NCI-H2107 treated with DMSO at 0.1 percent for 48 hours (cell line): ENCODE data around the gene CEACAM5.
"Not testable (repeated sequence)": the region's sequence is repeated elsewhere in the genome, so short reads cannot be mapped to it uniquely, and the experiment has no call there.

Source experiments
- DNase-seq: peaks from one replicate; lab custom pipeline; 2025; ENCODE audit not compliant: unreplicated experiment; lab: John Stamatoyannopoulos, UW

CEACAM5 gene

GRCh38 chr19:41700381-41701195 is 7.8 kb upstream of the CEACAM5 start:
- no peak for DNase-seq

DNA sequence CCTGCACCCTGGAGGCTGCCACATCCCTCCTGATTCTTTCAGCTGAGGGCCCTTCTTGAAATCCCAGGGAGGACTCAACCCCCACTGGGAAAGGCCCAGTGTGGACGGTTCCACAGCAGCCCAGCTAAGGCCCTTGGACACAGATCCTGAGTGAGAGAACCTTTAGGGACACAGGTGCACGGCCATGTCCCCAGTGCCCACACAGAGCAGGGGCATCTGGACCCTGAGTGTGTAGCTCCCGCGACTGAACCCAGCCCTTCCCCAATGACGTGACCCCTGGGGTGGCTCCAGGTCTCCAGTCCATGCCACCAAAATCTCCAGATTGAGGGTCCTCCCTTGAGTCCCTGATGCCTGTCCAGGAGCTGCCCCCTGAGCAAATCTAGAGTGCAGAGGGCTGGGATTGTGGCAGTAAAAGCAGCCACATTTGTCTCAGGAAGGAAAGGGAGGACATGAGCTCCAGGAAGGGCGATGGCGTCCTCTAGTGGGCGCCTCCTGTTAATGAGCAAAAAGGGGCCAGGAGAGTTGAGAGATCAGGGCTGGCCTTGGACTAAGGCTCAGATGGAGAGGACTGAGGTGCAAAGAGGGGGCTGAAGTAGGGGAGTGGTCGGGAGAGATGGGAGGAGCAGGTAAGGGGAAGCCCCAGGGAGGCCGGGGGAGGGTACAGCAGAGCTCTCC is 6.9 kb upstream of the CEACAM5 start:
- peak; percentile 4 for DNase-seq

GRCh38 chr19:41702171-41702651 is 6.2 kb upstream of the CEACAM5 start:
- DNase-seq, result no peak

DNA sequence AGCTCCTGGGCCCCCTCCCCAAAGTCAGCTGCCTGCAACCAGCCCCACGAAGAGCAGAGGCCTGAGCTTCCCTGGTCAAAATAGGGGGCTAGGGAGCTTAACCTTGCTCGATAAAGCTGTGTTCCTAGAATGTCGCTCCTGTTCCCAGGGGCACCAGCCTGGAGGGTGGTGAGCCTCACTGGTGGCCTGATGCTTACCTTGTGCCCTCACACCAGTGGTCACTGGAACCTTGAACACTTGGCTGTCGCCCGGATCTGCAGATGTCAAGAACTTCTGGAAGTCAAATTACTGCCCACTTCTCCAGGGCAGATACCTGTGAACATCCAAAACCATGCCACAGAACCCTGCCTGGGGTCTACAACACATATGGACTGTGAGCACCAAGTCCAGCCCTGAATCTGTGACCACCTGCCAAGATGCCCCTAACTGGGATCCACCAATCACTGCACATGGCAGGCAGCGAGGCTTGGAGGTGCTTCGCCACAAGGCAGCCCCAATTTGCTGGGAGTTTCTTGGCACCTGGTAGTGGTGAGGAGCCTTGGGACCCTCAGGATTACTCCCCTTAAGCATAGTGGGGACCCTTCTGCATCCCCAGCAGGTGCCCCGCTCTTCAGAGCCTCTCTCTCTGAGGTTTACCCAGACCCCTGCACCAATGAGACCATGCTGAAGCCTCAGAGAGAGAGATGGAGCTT is 4.7 kb upstream of the CEACAM5 start:
- DNase-seq, result no peak

DNA sequence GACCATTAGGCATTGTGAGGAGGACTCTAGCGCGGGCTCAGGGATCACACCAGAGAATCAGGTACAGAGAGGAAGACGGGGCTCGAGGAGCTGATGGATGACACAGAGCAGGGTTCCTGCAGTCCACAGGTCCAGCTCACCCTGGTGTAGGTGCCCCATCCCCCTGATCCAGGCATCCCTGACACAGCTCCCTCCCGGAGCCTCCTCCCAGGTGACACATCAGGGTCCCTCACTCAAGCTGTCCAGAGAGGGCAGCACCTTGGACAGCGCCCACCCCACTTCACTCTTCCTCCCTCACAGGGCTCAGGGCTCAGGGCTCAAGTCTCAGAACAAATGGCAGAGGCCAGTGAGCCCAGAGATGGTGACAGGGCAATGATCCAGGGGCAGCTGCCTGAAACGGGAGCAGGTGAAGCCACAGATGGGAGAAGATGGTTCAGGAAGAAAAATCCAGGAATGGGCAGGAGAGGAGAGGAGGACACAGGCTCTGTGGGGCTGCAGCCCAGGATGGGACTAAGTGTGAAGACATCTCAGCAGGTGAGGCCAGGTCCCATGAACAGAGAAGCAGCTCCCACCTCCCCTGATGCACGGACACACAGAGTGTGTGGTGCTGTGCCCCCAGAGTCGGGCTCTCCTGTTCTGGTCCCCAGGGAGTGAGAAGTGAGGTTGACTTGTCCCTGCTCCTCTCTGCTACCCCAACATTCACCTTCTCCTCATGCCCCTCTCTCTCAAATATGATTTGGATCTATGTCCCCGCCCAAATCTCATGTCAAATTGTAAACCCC is 2.8 kb upstream of the CEACAM5 start:
- no peak for DNase-seq

DNA sequence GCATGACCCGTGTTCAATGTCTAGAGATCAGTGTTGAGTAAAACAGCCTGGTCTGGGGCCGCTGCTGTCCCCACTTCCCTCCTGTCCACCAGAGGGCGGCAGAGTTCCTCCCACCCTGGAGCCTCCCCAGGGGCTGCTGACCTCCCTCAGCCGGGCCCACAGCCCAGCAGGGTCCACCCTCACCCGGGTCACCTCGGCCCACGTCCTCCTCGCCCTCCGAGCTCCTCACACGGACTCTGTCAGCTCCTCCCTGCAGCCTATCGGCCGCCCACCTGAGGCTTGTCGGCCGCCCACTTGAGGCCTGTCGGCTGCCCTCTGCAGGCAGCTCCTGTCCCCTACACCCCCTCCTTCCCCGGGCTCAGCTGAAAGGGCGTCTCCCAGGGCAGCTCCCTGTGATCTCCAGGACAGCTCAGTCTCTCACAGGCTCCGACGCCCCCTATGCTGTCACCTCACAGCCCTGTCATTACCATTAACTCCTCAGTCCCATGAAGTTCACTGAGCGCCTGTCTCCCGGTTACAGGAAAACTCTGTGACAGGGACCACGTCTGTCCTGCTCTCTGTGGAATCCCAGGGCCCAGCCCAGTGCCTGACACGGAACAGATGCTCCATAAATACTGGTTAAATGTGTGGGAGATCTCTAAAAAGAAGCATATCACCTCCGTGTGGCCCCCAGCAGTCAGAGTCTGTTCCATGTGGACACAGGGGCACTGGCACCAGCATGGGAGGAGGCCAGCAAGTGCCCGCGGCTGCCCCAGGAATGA is 1.5 kb upstream of the CEACAM5 start:
- DNase-seq, result peak; percentile 52

- no peak for DNase-seq
Measured at GRCh38 chr19:41707502-41707812, 969 bp upstream of the CEACAM5 start.

DNA sequence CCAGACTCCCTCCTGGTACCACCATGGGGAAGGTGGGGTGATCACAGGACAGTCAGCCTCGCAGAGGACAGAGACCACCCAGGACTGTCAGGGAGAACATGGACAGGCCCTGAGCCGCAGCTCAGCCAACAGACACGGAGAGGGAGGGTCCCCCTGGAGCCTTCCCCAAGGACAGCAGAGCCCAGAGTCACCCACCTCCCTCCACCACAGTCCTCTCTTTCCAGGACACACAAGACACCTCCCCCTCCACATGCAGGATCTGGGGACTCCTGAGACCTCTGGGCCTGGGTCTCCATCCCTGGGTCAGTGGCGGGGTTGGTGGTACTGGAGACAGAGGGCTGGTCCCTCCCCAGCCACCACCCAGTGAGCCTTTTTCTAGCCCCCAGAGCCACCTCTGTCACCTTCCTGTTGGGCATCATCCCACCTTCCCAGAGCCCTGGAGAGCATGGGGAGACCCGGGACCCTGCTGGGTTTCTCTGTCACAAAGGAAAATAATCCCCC is 505 bp upstream of the CEACAM5 start:
- no peak for DNase-seq

- not testable (repeated sequence) for DNase-seq
Measured at GRCh38 chr19:41709516-41709915, 1.1 kb downstream of the CEACAM5 start.

DNA sequence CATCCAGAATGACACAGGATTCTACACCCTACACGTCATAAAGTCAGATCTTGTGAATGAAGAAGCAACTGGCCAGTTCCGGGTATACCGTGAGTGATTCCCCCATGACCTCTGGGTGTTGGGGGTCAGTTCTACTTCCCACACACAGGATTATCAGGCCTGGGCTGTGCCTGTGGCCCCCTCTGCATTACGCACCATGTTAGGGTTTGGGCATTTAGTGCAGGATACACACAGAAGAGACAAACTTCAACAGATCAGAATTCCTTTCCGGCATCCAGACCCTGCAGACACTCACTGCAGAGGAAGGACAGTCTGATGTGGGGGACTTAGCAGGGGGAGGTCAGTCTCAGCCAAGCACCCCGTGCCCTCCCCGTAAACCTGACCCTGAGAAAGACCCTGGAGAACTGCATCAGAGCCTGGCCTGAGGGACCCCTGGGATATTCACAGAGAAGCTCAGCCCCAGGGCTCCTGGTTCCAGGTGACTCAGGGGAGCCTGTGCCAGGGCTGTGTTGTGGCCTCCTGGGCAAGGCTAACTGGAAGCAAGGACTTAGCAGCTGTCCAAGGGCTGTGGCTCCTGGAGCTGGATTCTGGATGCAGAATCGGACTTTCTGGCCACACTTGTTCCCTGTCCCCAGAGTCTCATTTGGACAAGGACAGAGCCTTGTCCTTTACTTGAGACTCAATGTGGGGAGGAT is 1.7 kb downstream of the CEACAM5 start:
- no peak for DNase-seq

- no peak for DNase-seq
Measured at GRCh38 chr19:41711376-41712261, 3.2 kb downstream of the CEACAM5 start.

GRCh38 chr19:41714598-41714997 is 6.2 kb downstream of the CEACAM5 start:
- no peak for DNase-seq

GRCh38 chr19:41718761-41719160 is 10.3 kb downstream of the CEACAM5 start:
- no peak for DNase-seq

GRCh38 chr19:41720103-41720502 is 11.7 kb downstream of the CEACAM5 start:
- no peak for DNase-seq

GRCh38 chr19:41726493-41726892 is 18.1 kb downstream of the CEACAM5 start:
- DNase-seq, result no peak

DNA sequence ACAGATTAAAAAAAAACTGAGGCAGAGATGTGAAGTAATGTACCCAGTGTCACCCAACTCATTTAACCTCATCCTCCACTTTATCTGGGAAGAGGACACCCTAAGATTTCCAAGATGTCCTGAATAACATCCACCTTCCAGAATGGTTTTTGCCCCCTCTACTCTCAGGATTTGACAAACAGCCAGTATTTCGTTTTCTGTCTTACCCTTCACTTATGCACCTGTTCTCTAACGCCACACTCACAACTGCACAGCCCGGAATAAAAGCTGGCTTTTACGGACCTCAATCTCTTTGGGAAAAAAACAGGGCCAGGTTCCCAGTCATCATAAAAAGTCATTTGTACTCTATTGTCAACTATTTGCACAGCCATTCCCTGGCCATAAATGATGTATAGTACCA is 25.7 kb downstream of the CEACAM5 start:
- DNase-seq, result peak; percentile 22

GRCh38 chr19:41734585-41734984 is 26.2 kb downstream of the CEACAM5 start:
- DNase-seq, result no peak

GRCh38 chr19:41735071-41735600 is 26.7 kb downstream of the CEACAM5 start:
- DNase-seq, result no peak
